Fibroblast of lung (primary cell): ENCODE results near the gene FAM24B.

ENCODE experiments used
- CTCF ChIP-seq, 2 donors: IDR thresholded peaks in 1 of 2; conservative IDR thresholded peaks in 1 of 2; 1 replicate in 1 of 2; 2 replicates in 1 of 2; pipeline ENCODE4 v1.5.1; 2011 to 2012; ENCODE audit warnings: low read length in 2 of 2, control low read depth in 1 of 2, inconsistent platforms in 1 of 2, low read depth in 1 of 2, mild to moderate bottlenecking in 1 of 2
- EZH2 ChIP-seq: IDR thresholded peaks from 2 replicates; pipeline ENCODE4 v1.5.1; 2012; ENCODE audit warnings: low read length, control low read depth, mild to moderate bottlenecking; ENCODE audit errors: missing control alignments

- TF ChIP-seq CTCF (conservative IDR thresholded peaks at IDR 0.05 in 1 of 2, IDR thresholded peaks at IDR 0.05 in 1 of 2; ENCODE audit: low read depth in 1 of 2, low read length in 2 of 2) (no peak), EZH2 (no peak)
These were observed 3.4 kb upstream of the FAM24B start for GRCh38 chr10:122882766-122883165.
